H1 (cell line): ENCODE measurements around the gene VPS37D. TPM values are rescaled to one million over a fixed set of nuclear protein-coding genes. Genes with fewer than 3 reads are reported as not detected.

ENCODE experiments used
- BACH1 ChIP-seq: IDR thresholded peaks from 2 replicates; pipeline ENCODE4 v1.6.1; 2012; ENCODE audit warnings: low read length, improper control_type of control experiment
- CEBPB ChIP-seq: IDR thresholded peaks from 2 replicates; pipeline ENCODE4 v1.6.1; 2012; ENCODE audit warnings: low read depth, low read length
- GTF2F1 ChIP-seq: IDR thresholded peaks from 2 replicates; pipeline ENCODE4 v1.6.1; 2012; ENCODE audit warnings: low read depth, low read length, improper control_type of control experiment, borderline replicate concordance
- PHF8 ChIP-seq: fragments of 200-600 bp; sonication (generic); conservative IDR thresholded peaks from 2 replicates; pipeline ENCODE4 v1.7.1; 2012; ENCODE audit warnings: low read depth, mild to moderate bottlenecking, inconsistent platforms, low read length, moderate library complexity
- POU5F1 ChIP-seq: IDR thresholded peaks from 2 replicates; pipeline ENCODE4 v1.6.1; 2011; ENCODE audit warnings: low read depth, mild to moderate bottlenecking, low read length, moderate library complexity
- RXRA ChIP-seq: IDR thresholded peaks from 2 replicates; pipeline ENCODE4 v1.6.1; 2011; ENCODE audit warnings: low read depth, mild to moderate bottlenecking, low read length, moderate library complexity; ENCODE audit not compliant: insufficient read depth
- SP2 ChIP-seq: IDR thresholded peaks from 2 replicates; pipeline ENCODE4 v1.6.1; 2012; ENCODE audit warnings: mild to moderate bottlenecking, low read length, inconsistent platforms
- SP4 ChIP-seq: IDR thresholded peaks from 2 replicates; pipeline ENCODE4 v1.6.1; 2012; ENCODE audit warnings: low read length, inconsistent platforms
- TAF1 ChIP-seq: IDR thresholded peaks from 2 replicates; pipeline ENCODE4 v1.6.1; 2011; ENCODE audit warnings: mild to moderate bottlenecking, low read depth, low read length
- polyA plus RNA-seq, 7 experiments: library from polyadenylated mRNA; depleted of rRNA in 3 of 7; stranded (reverse) in 5 of 7; unstranded in 2 of 7; fragments of >200 nt in 5 of 7; fragments of 200-250 nt in 2 of 7; gene quantifications; 1 replicate in 5 of 7; 2 replicates in 1 of 7; 4 replicates in 1 of 7; pipeline versions ENCODE4 v1.2.1 to v1.2.3, GENCODE V29; 2011 to 2013; ENCODE audit warnings: missing spikeins in 2 of 7, mixed read lengths in 2 of 7
- total RNA-seq: library from RNA; stranded (reverse); fragmentation: NEBNext Ultra II Directional; extraction: Animal tissue kit (Norgen Biotek cat#: 25700); gene quantifications from 2 replicates; pipeline ENCODE4 v1.2.1, GENCODE V29; 2021

VPS37D gene
- total and polyA plus RNA-seq, 2 of the 8 experiments (the other 6 are each of a cell fraction or from before 2014, with no cell fraction given), result 3.4 to 5.0 TPM

GRCh38 chr7:73718438-73718881 lies 50.8 kb downstream of the VPS37D start (continued):
- TF ChIP-seq TAF1, result no peak
- no peak for TF ChIP-seq SP2
- no peak for TF ChIP-seq BACH1
- TF ChIP-seq SP4, result no peak
- no peak for TF ChIP-seq POU5F1
- no peak for TF ChIP-seq PHF8
- no peak for TF ChIP-seq GTF2F1
- TF ChIP-seq CEBPB, result no peak
- no peak for TF ChIP-seq RXRA
- TF ChIP-seq, all 59 proteins: peak for 0
